K562 (cell line): Measurements from ENCODE around the gene SCUBE1. TPM values are rescaled to one million over a fixed set of nuclear protein-coding genes. Genes with fewer than 3 reads are reported as not detected.

Experiments used
- ATAC-seq: fragments of 200-7000 bp; cut with Tn5 transposase; 3 replicates; pipeline ENCODE4 v1.9.1; 2020; ENCODE audit warnings: moderate library complexity
- BruUV-seq: library from RNA; stranded (reverse); fragments of 400-500 nt; replicated peaks from 2 replicates; lab custom pipeline; 2021; lab: Mats Ljungman, UMichigan
- CTCF ChIA-PET: fragments of 300-600 bp; formaldehyde crosslinking; extraction: SDS; loops from one replicate; lab custom pipeline; 2021; ENCODE audit warnings: low intra/inter-chr PET ratio; lab: Yijun Ruan, JAX
- POLR2A ChIA-PET: fragments of 300-600, 350-650 bp; sonication (Branson Sonifier 250); formaldehyde crosslinking; extraction: SDS; loops from one replicate; lab custom pipeline; 2021; ENCODE audit warnings: antibody characterized with exemption, inconsistent platforms; lab: Yijun Ruan, JAX
- DNase-seq, 4 experiments: peaks; one replicate each; pipeline versions ENCODE4 v3.0.0 to v3.0.0-alpha.2; 2011 to 2018; ENCODE audit warnings: low spot score in 3 of 4, mixed read lengths in 3 of 4; ENCODE audit errors: extremely low read depth in 1 of 4
- FAIRE-seq: peaks from 2 replicates; lab custom pipeline; 2011; peaks lifted over from hg19 to GRCh38; lab: Jason Lieb, UNC
- H2AFZ ChIP-seq: 2 replicates; pipeline ENCODE4 v1.6.0; 2011; ENCODE audit warnings: low read depth, low read length, control low read depth, inconsistent platforms
- H3K27ac ChIP-seq: fragments of 200-600 bp; 3 replicates; pipeline ENCODE4 v1.8.0; 2011; ENCODE audit warnings: low read depth, mild to moderate bottlenecking, control low read depth, inconsistent platforms, low read length, moderate library complexity, mixed read lengths; ENCODE audit errors: extremely low read depth
- H3K27me3 ChIP-seq, 2 experiments: fragments of 300-600 bp in 1 of 2; 2 replicates in 1 of 2; 3 replicates in 1 of 2; pipeline versions ENCODE4 v1.6.0 to v1.8.0; 2011; ENCODE audit warnings: inconsistent platforms in 2 of 2, low read length in 2 of 2, mild to moderate bottlenecking in 1 of 2, mixed read lengths in 1 of 2, moderate library complexity in 1 of 2; ENCODE audit not compliant: control insufficient read depth in 2 of 2, insufficient read depth in 2 of 2
- H3K36me3 ChIP-seq: fragments of 300-600 bp; 3 replicates; pipeline ENCODE4 v1.8.0; 2011; ENCODE audit warnings: mild to moderate bottlenecking, low read length, inconsistent platforms; ENCODE audit not compliant: control insufficient read depth, insufficient read depth
- H3K4me1 ChIP-seq, 2 experiments: fragments of 200-600 bp in 1 of 2; replicated peaks in 1 of 2; 2 replicates in 1 of 2; 3 replicates in 1 of 2; pipeline versions ENCODE4 v1.5.1 to v1.8.0; 2011; ENCODE audit warnings: inconsistent platforms in 2 of 2, low read length in 2 of 2, mild to moderate bottlenecking in 1 of 2, mixed read lengths in 1 of 2, moderate library complexity in 1 of 2; ENCODE audit not compliant: control insufficient read depth in 2 of 2, insufficient read depth in 2 of 2
- H3K4me2 ChIP-seq: 2 replicates; pipeline ENCODE4 v1.6.1; 2011; ENCODE audit warnings: low read length, control low read depth, inconsistent platforms, mixed read lengths; ENCODE audit not compliant: insufficient read depth
- H3K4me3 ChIP-seq: fragments of 200-600 bp; sonication (generic), shearing (Covaris generic); 2 replicates; pipeline ENCODE4 v1.5.1; 2016; ENCODE audit warnings: control low read depth, inconsistent platforms
- H3K79me2 ChIP-seq: fragments of 200-600 bp; 3 replicates; pipeline ENCODE4 v1.8.0; 2011; ENCODE audit warnings: low read length, inconsistent platforms; ENCODE audit not compliant: control insufficient read depth, insufficient read depth
- H3K9ac ChIP-seq, 2 experiments: 2 replicates each; pipeline versions ENCODE4 v1.6.0 to v1.6.1; 2011; ENCODE audit warnings: low read depth in 2 of 2, low read length in 2 of 2, control low read depth in 1 of 2, inconsistent platforms in 1 of 2, mild to moderate bottlenecking in 1 of 2, mixed read lengths in 1 of 2; ENCODE audit not compliant: insufficient read depth in 1 of 2
- H3K9me1 ChIP-seq: one replicate; pipeline ENCODE4 v1.6.0; 2011; ENCODE audit warnings: inconsistent platforms, mild to moderate bottlenecking, low read length, moderate library complexity; ENCODE audit not compliant: control insufficient read depth, insufficient read depth
- H3K9me3 ChIP-seq: replicated peaks from 2 replicates; pipeline ENCODE4 v1.5.1; 2011; ENCODE audit warnings: low read depth, low read length, inconsistent platforms; ENCODE audit not compliant: control insufficient read depth, insufficient read depth
- H4K20me1 ChIP-seq: replicated peaks from 2 replicates; pipeline ENCODE4 v1.6.1; 2011; ENCODE audit warnings: low read length, inconsistent platforms, mixed read lengths; ENCODE audit not compliant: control insufficient read depth, insufficient read depth
- CHD1 ChIP-seq: fragments of 200-600 bp; sonication (generic); IDR thresholded peaks from one replicate; pipeline ENCODE4 v1.6.1; 2012; ENCODE audit warnings: mild to moderate bottlenecking, moderate library complexity, low read length, inconsistent platforms
- ERF ChIP-seq: fragments of 450-650 bp; formaldehyde crosslinking; IDR thresholded peaks from 2 replicates; pipeline ENCODE4 v1.4.0; 2020; ENCODE audit warnings: mild to moderate bottlenecking, mixed read lengths
- HSF4 ChIP-seq: fragments of 250-450 bp; sonication (Bioruptor Pico); IDR thresholded peaks from 2 replicates; pipeline ENCODE4 v2.1.2; 2022; ENCODE audit warnings: mild to moderate bottlenecking, moderate library complexity, borderline replicate concordance
- MAZ ChIP-seq, 2 experiments: fragments of 450-650 bp in 1 of 2; sonication (generic) in 1 of 2; formaldehyde crosslinking; IDR thresholded peaks in 1 of 2; conservative IDR thresholded peaks in 1 of 2; 2 replicates each; pipeline versions ENCODE4 v1.4.0 to v1.5.0; 2020; ENCODE audit warnings: mild to moderate bottlenecking in 1 of 2, missing genetic modification reagents in 1 of 2
- MEIS2 ChIP-seq: fragments of 450-650 bp; IDR thresholded peaks from 2 replicates; pipeline ENCODE4 v1.6.1; 2014; ENCODE audit warnings: mild to moderate bottlenecking; ENCODE audit not compliant: partially characterized antibody
- SIN3B ChIP-seq: fragments of 450-650 bp; IDR thresholded peaks from 2 replicates; pipeline ENCODE4 v1.6.1; 2017; ENCODE audit warnings: low read depth, mild to moderate bottlenecking, moderate library complexity
- SMAD4 ChIP-seq: fragments of 250-450 bp; sonication (Bioruptor Pico); conservative IDR thresholded peaks from 2 replicates; pipeline ENCODE4 v1.8.0; 2021; ENCODE audit warnings: inconsistent platforms, mild to moderate bottlenecking, moderate library complexity
- SP1 ChIP-seq: sonication (generic); formaldehyde crosslinking; IDR thresholded peaks from 2 replicates; pipeline ENCODE4 v1.8.1; 2022; ENCODE audit warnings: mild to moderate bottlenecking, missing genetic modification reagents
- SRF ChIP-seq, 2 experiments: fragments of 250-450, 450-650 bp in 1 of 2; sonication (Bioruptor Pico) in 1 of 2; sonication (generic) in 1 of 2; formaldehyde crosslinking; IDR thresholded peaks; 2 replicates each; pipeline versions ENCODE4 v1.5.0 to v1.5.1; 2020 to 2022; ENCODE audit warnings: mild to moderate bottlenecking in 1 of 2, missing genetic modification reagents in 1 of 2
- ZFX ChIP-seq: sonication (generic); formaldehyde crosslinking; IDR thresholded peaks from 2 replicates; pipeline ENCODE4 v1.8.0; 2022; ENCODE audit warnings: mild to moderate bottlenecking, missing genetic modification reagents, moderate library complexity
- ZNF212 ChIP-seq: fragments of 450-650 bp; formaldehyde crosslinking; IDR thresholded peaks from 2 replicates; pipeline ENCODE4 v1.4.0; 2020; ENCODE audit warnings: mild to moderate bottlenecking
- WGBS: fragments of 100-300 bp; shearing (Covaris generic); methylation state at CpG from one replicate; pipeline ENCODE4 v1.1.6; 2016; ENCODE audit warnings: low coverage, mixed read lengths; ENCODE audit not compliant: insufficient coverage; ENCODE audit errors: missing lambda C conversion rate; 5-methylcytosine and 5-hydroxymethylcytosine counted together
- in situ Hi-C: fragments of 300-500 bp; cut with MboI; formaldehyde crosslinking; loops from 4 replicates; pipeline ENCODE4 v1.15.0; 2018; ENCODE audit warnings: inconsistent platforms, mixed read lengths
- intact Hi-C: fragments of 100-400 bp; cut with micrococcal nuclease; formaldehyde crosslinking; loops from 2 replicates; pipeline ENCODE4 v1.14.2; 2022
- polyA plus RNA-seq, 8 experiments: library from polyadenylated mRNA; depleted of rRNA in 4 of 8; stranded (reverse) in 5 of 8; unstranded in 3 of 8; fragments of >200 nt; fragmentation: Nextera tagmentation in 2 of 8; fragmentation: Illumina TruSeq in 1 of 8; extraction: Ambion mirVana in 2 of 8; extraction: Trizol in 1 of 8; gene quantifications; 2 replicates each; pipeline versions ENCODE4 v1.2.1 to v1.2.3, GENCODE V29; 2011 to 2014; ENCODE audit warnings: inconsistent platforms in 1 of 8, missing spikeins in 1 of 8
- total RNA-seq, 7 experiments: library from RNA; depleted of rRNA in 6 of 7; stranded (reverse); fragments of >200 nt in 6 of 7; fragmentation: Illumina TruSeq in 2 of 7; extraction: Trizol in 2 of 7; gene quantifications; 2 replicates each; pipeline versions ENCODE4 v1.2.1 to v1.2.3, GENCODE V29; 2011 to 2021; ENCODE audit warnings: low replicate concordance in 1 of 7
- TF ChIP-seq, protein P1 (sequence below): fragments of 200-800 bp; sonication (Bioruptor generic); IDR thresholded peaks from 2 replicates; pipeline ENCODE4 v1.6.1; 2017; ENCODE audit warnings: missing genetic modification characterization, missing compliant biosample characterization
- TF ChIP-seq, protein P2 (sequence below): fragments of 450-650 bp; IDR thresholded peaks from 2 replicates; pipeline ENCODE4 v1.6.1; 2016; ENCODE audit warnings: borderline replicate concordance

The SCUBE1 gene
- total and polyA plus RNA-seq, 9 of the 15 experiments (the other 6 are each of a cell fraction or from before 2014, with no cell fraction given): 0.03 to 0.47 (median 0.29) TPM; not detected in 6

DNA sequence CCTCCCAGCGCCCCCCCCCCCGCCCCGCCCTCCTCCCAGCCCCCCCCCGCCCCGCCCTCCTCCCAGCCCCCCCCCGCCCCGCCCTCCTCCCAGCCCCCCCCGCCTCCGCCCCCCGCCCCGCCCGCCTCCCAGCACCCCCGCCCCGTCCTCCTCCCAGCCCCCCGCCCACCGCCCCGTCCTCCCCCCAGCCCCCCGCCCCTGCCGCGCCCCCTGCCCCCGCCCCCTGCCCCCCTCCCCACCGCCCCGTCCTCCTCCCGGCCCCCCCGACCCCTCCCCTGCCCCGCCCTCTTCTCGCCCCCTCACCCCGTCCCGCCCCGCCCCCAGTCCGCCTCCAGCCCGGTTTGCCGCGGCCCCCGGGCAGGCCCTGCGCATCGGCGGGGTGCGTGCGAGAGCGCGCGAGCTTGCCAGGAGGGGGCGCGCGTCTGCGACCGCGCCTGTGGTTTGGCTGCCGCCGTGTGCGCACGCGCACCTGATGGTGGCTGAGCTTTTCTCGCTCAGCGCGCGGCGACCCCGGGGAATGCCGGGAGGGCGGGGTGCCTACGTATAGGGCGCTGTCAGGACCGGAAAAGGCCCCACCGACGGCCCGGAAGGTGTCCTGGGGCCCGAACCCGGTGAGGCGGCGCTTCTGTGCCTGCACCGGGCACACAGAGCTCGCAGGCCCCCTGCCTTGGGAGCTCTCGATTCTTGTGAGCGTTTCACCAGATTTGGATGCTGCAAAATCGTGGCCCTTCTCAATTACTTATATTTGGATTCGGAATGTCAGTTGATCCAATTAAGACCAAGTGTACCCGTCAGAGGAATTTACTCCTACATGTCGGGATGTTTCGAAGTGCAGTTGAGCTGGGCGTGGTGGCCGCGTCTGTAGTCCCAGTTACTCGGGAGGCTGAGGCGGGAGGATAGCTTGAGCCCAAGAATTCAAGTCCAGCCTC, 155.7 kb downstream of the SCUBE1 start (continued):
- peak; percentile 74 for TF ChIP-seq MEIS2
- TF ChIP-seq SRF (CRISPR knock-in tag; IDR thresholded peaks at IDR 0.05): peak in 1 of 2 experiments; percentile 51; a peak in 1 of 4 replicates

DNA sequence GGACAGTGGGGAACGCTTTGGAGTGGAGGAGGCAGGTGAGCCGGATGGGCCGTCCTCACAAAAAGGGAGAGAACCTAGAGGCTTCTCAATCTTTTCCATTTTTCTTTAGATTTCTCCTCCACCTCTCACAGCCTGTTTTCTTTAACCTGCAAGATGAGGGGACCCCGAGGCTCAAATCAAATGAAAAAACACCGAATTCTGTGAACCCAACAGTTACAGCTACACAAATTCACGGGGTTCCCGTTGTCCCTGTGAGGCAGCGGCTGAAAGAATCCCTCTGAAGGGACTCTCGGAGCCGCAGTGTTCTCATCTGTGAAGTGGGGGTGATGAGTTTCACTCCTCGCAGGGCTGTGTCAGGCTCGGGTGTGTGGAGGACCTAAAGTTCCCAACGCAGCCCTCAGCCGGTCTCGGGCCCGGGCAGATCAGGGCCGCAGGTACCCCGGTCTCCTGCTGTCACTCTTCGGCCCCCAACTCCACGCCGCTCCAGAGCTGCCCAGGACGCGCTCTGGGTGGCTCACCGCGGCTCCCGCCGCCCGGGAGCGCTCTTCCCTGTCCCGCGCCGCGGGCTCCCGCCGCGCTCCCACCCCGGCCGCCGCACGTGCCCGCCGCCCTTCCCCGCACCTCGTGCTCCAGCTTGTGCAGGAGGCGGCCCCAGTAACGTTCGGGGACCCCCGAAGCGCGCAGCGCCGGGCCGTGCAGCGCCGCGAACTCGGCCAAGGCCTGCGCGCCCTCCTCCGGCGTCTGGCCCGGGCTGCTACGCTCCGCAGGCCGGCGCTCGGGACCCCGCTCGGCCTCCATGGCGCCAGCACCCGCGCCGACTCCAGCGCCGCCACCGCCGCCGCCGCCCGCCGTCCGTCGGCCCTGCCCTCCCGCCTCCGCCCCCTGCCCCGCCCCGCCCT, 156.7 kb downstream of the SCUBE1 start, which contains the start of gene TTLL12:
Gene TTLL12, minus strand, starts transcription at position 863 of the 899 bp plus-strand sequence. Its CDS starts 65 bp downstream, at position 798.
- FAIRE-seq: no peak
- peak in 3 of 4 experiments; percentile 60 to 69 (median 68) for DNase-seq
- POLR2A ChIA-PET: interaction anchor here (0.6 to 1.4 kb wide), 3 partner anchors 10 to 633 kb away, joined by 4 to 5 read pairs (median 5); partner anchors contain the start of gene SERHL2
- no peak for TF ChIP-seq HSF4 (CRISPR knock-in tag)
- peak; percentile 21; the same call in 1 of the 2 replicates for TF ChIP-seq ZFX
- TF ChIP-seq, protein P1, sequence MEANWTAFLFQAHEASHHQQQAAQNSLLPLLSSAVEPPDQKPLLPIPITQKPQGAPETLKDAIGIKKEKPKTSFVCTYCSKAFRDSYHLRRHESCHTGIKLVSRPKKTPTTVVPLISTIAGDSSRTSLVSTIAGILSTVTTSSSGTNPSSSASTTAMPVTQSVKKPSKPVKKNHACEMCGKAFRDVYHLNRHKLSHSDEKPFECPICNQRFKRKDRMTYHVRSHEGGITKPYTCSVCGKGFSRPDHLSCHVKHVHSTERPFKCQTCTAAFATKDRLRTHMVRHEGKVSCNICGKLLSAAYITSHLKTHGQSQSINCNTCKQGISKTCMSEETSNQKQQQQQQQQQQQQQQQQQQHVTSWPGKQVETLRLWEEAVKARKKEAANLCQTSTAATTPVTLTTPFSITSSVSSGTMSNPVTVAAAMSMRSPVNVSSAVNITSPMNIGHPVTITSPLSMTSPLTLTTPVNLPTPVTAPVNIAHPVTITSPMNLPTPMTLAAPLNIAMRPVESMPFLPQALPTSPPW (CRISPR knock-in tag): peak; percentile 93
- TF ChIP-seq ERF (CRISPR knock-in tag): peak; percentile 81; the same call in 1 of the 2 replicates
- peak; percentile 91 for TF ChIP-seq CHD1
- no peak for TF ChIP-seq ZNF212
- no peak for TF ChIP-seq SP1 (CRISPR knock-in tag)
- TF ChIP-seq MAZ (CRISPR knock-in tag; conservative IDR thresholded peaks at IDR 0.05 in 1 of 2, IDR thresholded peaks at IDR 0.05 in 1 of 2): peak in 1 of 2 experiments; percentile 71; a peak in 2 of 4 replicates
- TF ChIP-seq, protein P2, sequence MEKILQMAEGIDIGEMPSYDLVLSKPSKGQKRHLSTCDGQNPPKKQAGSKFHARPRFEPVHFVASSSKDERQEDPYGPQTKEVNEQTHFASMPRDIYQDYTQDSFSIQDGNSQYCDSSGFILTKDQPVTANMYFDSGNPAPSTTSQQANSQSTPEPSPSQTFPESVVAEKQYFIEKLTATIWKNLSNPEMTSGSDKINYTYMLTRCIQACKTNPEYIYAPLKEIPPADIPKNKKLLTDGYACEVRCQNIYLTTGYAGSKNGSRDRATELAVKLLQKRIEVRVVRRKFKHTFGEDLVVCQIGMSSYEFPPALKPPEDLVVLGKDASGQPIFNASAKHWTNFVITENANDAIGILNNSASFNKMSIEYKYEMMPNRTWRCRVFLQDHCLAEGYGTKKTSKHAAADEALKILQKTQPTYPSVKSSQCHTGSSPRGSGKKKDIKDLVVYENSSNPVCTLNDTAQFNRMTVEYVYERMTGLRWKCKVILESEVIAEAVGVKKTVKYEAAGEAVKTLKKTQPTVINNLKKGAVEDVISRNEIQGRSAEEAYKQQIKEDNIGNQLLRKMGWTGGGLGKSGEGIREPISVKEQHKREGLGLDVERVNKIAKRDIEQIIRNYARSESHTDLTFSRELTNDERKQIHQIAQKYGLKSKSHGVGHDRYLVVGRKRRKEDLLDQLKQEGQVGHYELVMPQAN: 0 out of 2 replicates have a peak, but pooled peaks have one; percentile 16
- peak; percentile 88 for TF ChIP-seq SMAD4 (CRISPR knock-in tag)
- peak; percentile 47; the same call in 1 of the 2 replicates for TF ChIP-seq SIN3B

More for the DNA sequence above, 156.7 kb downstream of the SCUBE1 start, which contains the start of gene TTLL12:
- no peaks in the 10 kb centered on the region for H3K27me3 ChIP-seq
- under 1% methylated on average over 41 of the region's 87 CpGs for WGBS
- no peaks in the 10 kb centered on the region for H3K9me1 ChIP-seq
- H3K4me3 ChIP-seq: peak within 1 kb of the TSS; percentile 73
- CTCF ChIA-PET: no interaction called here
- H4K20me1 ChIP-seq: no peaks in the 10 kb centered on the region
- ATAC-seq: peak; percentile 14; the same call in 2 of the 3 replicates
- intact Hi-C loops (loop anchor here (5.0 kb wide), 1 partner anchor 41 kb away; no protein-coding TSS in a partner anchor), in situ Hi-C loops (no loop called here)
- H3K27ac ChIP-seq: peak within 1 kb of the TSS; percentile 87
- peaks cover 25 to 33% of the 10 kb centered on the region in 2 experiments; a peak in 4 of 5 replicates for H3K4me1 ChIP-seq
- TSS peak; percentile 59 for BruUV-seq
- H3K9me3 ChIP-seq: no peaks in the 10 kb centered on the region
- H3K36me3 ChIP-seq: peaks cover 25% of the 10 kb centered on the region; the same call in 2 of the 3 replicates
- peaks cover 52% of the 10 kb centered on the region for H3K79me2 ChIP-seq
- peak within 1 kb of the TSS; percentile 96 for H3K4me2 ChIP-seq
- H2AFZ ChIP-seq: peak within 1 kb of the TSS; percentile 96
- peak within 1 kb of the TSS; percentile 96 for H3K9ac ChIP-seq
